Jurkat, Clone E6-1 (cell line): ENCODE results near the gene HPN.

Experiments
- DNase-seq: peaks from one replicate; pipeline ENCODE4 v3.0.0-alpha.2; 2011; ENCODE audit warnings: low read depth, low spot score
- H3K4me3 ChIP-seq: 2 replicates; pipeline ENCODE4 v1.5.1; 2011; ENCODE audit warnings: mild to moderate bottlenecking, low read length, control low read depth, moderate library complexity

The HPN gene

DNA sequence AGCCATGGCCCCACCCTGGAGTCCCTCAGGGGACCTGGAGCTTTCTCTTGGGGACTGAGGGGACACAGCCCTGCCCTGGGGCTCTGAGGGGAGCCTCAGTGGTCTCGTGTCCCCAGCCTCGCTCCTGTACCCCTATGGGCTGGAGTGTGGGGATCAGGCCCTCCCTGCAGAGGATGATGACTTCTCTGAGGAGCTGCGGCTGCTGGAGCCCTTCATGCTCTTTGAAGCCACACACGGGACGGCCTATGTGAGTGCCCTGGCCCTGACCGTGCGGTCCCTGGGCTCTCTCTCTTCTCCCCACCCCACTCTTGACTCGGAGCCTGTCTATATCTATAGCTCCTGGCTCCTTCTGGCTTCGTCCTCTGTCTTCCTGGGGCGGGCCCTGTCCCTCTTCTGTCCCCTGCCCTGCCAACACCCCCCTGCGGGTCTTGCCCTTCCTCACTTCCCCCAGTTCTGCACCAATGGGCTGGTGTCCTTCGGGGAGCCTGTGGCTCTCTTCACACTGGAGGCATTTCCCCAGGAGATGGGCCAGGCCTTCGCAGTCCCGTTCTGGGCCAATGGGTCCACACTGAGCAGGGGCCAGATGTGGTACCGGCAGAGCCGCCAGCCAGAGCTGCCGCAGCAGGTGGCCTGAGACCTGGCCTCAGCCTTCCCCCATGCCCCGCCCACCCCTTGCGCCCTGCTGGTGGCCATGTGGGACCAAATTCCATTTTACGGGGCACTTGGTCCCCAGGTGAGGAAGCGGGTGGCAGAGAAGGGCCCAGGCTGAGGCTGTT, 33.1 kb downstream of the HPN start:
- no peak for DNase-seq
- no peak overlapping the region for H3K4me3 ChIP-seq

DNA sequence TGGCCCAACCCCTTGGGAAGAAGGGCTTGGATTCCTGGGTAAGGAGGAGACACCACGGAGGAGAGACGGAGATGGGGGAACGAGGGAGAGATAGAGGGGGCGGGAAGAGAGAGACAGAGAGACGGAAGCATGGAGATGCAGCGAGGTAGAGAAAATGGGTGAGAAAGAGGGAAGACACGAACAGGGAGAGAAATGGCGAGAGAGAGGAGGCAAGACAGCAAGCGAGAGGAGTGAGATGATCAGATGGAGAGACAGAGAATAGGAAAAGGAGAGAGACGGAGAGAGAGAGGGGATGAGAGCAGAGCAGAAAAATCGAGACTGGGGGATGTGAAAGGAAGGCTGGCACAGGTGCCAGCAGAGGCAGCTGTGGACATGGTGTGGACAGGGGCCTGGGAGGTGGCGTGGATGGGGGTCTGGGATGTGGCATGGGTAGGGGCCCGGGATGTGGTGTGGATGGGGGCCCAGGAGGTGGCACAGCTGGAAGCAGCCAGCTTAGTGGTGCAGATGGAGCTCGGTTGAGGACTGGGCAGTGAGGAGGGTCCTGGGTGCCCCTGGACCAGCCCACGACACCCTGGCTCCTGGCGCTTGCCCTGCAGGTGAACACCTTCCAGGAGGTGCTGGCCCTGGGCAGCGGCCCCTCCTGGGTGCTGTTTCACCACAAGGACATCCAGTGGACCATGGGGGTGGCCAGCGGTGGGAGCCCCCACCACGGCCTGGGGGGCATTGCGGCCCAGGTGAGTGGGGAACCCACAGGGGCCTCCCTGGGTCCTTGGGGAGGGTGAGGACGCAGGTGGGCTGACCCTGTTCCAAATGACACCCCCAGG, 33.9 kb downstream of the HPN start:
- no peak for DNase-seq
- no peak overlapping the region for H3K4me3 ChIP-seq

DNA sequence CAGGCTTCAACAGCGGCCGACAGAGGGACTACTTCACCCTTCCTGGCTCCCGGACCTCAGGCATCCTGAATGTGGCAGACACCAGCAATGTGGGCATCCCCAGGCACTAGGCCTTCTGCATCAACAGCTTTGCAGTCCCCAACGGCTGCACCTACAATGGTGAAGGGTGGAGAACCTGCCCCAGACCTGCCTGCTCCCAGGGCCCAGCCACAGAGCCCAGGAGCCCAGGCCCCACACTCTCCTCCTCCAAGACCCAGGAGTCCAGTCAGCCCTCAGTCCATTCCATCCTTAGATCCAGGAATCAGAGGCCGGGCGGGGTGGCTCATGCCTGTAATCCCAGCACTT, 34.5 kb downstream of the HPN start:
- H3K4me3 ChIP-seq: no peak overlapping the region
- DNase-seq: no peak

DNA sequence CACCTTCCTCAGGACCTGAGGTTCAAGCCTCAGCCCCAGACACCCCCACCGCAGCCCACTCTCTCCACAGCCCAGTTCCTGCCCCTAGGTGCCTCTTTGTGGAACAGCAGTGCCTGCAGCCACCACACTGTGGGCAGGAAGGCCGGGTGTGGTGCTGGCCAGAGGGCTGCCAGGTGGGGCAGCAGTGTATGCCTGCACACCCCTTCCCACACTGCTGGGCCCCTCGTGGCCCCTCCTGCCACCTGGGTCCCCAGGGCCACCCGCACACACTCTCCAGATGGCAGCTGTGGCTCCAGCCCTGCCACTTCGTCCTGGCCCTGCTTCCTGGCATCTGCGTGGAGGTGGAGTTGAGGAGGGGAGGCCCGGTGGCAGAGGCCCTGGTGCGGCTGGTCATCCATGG, 35.1 kb downstream of the HPN start:
- DNase-seq: no peak
- no peak overlapping the region for H3K4me3 ChIP-seq

DNA sequence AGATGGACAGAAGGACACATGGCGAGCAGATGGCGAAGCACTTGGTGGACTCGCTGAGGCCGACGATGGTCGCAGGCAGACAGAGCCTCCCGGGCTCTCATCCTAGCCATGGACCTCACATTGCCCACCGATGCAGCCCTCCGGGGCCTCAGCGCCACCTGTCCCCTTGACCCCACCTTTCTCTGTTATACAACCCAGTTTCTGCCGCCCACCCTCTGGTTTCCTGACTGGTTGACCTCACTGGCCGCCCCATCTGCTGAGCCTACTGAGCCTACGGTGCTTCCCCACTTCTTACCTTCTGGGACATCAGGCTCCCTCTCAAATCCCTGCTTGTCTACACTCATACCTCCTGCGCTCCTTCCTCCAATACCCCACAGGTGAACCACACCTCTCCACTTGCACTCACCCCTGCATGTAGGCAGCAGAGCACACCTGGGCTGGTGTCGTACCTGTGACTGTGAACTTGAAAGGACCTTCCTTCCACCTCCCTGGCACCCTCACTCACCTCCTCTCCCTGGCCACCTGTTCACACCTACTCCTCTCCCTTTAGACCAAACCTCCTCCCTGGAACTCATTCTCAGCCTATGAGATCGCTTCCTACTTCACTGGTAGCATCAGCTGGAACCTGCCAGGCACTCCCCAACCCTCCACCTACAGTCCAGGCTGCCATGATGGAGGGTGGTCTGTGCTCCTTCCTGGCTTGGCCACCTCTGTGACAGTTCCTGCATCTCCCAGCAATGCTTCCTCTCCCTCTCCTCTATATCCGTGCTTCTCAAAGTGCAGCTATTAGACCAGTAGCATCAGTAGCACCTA, 36.1 kb downstream of the HPN start:
- DNase-seq: no peak

DNA sequence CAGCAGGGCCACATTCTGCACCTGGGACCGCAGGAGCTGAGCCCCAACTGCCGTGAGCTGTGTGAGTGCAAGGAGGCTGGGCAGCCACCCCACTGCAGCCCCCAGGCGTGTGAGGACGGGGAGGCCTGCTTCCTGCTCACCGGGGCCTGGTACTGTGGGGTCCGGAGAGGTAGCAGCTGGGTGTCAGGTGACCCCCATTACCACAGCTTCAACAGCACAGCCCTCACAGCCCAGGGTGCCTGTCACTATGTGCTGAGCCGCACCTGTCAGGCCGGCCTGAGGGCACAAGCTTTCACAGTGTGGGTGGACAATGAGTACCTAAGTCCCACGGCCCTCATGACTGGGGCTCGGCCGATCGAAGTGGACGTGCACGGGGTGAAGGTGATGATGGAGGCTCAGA, 38.3 kb downstream of the HPN start:
- no peak for DNase-seq
- no peak overlapping the region for H3K4me3 ChIP-seq

More for the DNA sequence above, 36.1 kb downstream of the HPN start:
- H3K4me3 ChIP-seq: no peak overlapping the region

DNA sequence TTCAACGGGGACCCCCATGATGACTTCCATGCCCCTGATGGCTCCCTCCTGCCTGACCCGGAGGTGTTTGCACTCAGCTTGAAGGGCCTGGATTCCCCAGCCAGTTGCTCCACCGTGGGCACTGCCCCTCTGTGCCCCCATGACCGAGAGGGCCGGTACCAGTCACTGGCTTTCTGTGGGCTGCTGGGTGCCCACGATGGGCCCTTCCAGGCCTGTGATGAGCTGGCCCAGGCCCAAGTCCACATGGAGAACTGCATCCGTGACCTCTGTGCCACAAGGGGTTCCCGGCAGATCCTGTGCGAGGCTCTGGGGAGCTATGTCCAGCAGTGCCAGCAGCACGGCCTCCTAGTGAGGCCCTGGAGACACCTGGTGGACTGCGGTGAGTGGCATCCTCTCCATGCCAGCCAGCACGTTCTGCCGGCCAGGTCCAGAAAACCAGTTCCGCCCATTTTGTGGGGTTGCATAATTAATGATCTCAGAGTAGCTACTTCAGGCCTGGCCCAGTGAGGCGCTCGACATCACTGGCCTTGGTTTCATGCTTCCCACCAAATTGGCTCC, 39.2 kb downstream of the HPN start:
- no peak overlapping the region for H3K4me3 ChIP-seq
- DNase-seq: no peak

DNA sequence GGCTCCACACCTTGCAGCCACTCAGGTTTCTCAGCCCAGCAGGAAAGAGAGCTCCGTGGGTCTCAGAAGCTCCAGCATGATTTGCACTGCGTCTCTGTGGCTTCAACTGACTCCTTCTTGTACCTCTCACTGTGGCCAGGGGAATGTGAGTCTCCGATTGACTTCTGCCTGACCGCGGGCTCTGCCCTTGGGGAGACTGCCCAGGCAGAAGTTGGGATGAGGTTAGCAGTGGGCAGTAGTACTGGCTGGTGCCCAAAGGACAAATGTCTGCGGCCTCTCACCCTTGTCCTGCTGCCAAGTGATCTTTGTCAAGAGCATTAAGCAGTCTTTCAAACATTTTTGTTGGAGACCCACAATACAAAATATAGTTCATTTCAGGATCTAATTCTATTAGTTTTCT, 39.7 kb downstream of the HPN start:
- H3K4me3 ChIP-seq: no peak overlapping the region
- DNase-seq: no peak

DNA sequence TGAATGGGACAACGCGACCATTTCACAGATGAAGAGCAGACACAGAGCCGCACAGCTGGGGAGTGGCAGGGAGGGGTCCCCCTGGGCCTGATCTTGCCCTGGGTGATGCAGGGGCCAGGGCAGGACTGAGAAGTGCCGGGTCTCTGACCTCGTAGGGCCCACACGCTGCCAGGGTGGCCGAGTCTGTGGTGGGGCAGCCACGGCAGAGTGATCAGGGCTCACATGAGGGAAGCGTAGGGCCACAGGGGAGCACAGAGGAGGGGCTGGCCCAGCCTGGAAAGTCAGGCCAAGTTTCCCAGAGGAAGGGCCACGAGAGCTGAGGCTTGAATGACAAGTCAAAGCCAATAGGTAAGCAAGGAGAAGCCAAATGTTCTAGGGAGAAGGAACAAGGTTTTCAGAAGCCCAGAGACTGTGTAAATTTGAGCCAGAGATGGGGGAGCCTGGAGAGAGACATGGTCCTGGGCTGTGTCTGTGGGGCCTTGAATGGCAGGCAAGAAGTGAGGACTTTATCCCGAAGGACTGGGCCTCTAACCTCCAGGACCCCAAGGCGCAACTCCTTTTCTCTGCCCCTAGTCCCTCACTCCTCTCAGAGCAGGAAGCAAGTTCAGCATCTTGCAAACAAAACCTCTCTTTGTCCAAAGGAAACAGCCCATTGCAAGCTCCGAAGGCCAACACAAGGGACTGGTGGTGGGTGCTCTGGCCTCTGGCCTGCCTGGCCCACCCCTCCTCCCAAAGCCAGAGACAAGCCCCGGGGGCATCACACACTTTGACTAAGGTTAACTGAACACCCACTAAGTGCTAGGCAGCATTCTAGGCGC, 42.4 kb downstream of the HPN start:
- H3K4me3 ChIP-seq: no peak overlapping the region
- DNase-seq: no peak

DNA sequence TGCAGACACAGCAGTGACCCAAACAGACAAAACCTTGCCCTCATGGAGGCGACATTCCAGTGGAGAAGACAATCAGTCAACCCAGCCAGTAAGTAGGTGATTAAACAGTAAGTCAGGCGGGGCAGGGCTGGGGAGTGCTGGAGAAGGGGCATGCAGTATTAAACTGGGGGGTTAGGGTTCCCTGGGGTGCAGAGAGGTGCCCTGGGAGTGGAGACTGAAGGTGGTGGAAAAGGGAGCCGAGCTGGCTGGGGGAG, 42.9 kb downstream of the HPN start:
- no peak for DNase-seq
- no peak overlapping the region for H3K4me3 ChIP-seq

DNA sequence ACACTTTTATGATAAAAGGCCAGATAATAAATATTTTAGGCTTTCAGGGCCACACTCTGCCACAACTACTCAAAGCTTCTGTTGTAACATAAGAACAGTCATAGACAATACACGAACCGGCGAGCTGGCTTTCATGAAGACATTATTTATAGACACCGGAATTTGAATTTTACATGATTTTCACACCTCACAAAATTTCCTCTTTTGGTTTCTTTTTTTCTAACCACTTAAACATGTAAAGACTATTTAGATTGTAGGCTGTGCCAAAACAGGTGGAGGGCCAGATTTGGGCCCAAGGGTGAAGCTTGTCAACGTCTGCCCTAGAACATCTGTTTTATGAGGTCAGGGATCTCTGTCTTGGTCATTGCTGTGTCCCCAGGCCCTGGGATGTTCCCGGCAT, 44.4 kb downstream of the HPN start:
- no peak overlapping the region for H3K4me3 ChIP-seq
- DNase-seq: no peak

DNA sequence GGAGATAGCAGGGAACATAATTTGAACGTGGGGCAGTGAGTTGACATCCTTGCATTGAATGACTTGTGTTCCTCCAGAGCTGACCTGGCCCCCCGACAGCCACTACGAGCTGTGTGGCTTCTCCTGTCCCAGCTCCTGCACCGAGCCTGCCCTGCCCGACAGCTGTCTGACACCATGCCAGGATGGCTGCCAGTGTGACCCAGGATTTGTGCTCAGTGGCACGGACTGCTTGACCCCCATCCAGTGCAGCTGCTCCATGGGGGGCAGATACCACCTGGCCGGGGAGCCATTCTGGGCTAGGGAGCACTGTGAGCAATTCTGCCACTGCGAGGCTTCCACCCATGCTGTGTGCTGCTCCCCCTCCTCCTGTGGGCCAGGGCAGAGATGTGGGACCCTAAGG, 44.9 kb downstream of the HPN start:
- no peak overlapping the region for H3K4me3 ChIP-seq
- DNase-seq: no peak

DNA sequence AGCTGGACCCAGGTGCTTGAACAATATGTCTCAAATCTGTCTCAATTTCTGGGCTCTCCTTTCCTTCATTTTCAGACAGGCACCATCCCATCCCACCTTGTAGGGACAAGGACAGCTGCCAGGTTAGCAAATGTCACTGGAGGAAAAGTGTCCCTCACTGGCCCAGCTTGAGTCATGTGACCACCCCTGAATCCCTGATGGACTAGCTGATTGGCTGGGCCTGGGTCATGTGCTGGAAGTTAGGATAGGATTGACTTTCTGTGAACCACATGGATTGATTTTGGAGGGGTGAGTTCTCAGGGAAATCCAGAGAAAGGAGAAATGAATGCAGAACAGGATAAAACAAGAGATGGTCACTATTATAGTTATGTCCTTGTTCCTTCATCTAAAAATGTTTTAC, 45.9 kb downstream of the HPN start:
- no peak overlapping the region for H3K4me3 ChIP-seq
- no peak for DNase-seq

DNA sequence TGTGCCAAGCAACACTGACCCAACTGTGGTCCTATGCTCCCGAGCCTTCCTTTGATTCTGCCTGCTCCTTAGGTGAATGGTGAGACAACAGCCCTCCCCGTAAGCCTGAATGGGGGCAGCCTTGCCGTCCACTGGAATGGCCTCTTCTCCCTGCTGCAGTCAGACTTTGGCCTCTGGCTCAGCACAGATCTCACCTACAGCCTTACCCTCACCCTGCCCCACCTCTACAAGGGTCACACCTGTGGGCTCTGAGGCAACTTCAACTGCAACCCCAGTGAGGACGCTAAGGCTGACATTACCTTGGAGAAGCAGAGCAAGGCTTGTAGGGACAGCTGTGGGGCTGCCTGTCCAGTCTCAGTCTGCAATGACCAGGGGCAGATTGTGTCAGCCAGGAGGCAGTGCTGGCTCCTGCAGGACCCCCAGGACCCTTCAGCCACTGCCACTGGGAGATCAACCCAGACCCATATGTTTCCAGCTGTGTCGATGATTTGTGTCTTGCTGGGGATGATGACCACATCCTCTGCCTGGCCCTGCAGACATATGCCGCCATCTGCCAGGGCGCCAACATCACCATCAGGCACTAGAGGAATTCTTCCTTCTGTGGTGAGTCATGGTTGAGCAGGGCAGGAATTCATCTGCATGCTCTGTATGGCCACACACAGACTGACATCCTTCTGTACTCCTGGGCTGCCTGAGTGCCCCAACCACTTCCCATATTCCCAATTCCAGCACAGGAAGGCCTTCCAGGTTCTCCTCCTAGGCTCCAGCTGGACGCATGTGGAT, 46.8 kb downstream of the HPN start:
- no peak for DNase-seq
- H3K4me3 ChIP-seq: no peak overlapping the region

DNA sequence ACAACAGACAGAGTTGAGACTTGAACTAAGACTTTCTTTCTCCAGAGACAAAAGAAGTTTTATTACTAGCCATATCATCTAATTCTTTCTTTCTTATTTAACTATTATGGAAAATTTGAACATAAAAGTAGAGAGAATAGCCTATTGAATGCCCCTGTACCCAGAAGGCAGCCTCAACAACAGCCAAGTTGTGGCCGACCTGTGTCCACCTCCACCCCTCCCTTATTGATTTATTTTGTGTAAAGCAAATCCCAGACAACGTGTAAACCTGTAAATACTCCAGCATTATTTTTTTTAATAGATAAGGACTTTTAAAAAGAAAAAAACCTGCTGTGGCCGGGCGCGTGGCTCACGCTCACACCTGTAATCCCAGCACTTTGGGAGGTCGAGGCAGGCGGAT, 48.0 kb downstream of the HPN start:
- no peak for DNase-seq

DNA sequence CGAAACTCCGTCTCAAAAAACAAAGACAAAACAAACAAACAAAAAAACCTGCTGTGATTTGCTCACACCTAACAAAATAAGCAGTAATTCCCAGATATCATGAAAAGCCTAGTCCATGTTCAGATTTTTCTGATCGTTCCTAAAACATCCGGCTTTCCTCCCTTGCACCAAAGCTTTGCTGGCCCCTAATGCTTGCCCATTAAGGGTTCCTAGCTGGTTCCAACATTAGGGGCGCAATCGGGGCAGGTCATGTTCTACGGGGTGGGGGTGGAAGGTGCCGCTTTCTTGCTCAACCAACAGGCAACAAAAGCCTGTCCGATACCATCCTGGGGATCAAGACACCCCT, 48.6 kb downstream of the HPN start:
- H3K4me3 ChIP-seq: no peak overlapping the region
- DNase-seq: no peak

More for the DNA sequence above, 48.0 kb downstream of the HPN start:
- no peak overlapping the region for H3K4me3 ChIP-seq

DNA sequence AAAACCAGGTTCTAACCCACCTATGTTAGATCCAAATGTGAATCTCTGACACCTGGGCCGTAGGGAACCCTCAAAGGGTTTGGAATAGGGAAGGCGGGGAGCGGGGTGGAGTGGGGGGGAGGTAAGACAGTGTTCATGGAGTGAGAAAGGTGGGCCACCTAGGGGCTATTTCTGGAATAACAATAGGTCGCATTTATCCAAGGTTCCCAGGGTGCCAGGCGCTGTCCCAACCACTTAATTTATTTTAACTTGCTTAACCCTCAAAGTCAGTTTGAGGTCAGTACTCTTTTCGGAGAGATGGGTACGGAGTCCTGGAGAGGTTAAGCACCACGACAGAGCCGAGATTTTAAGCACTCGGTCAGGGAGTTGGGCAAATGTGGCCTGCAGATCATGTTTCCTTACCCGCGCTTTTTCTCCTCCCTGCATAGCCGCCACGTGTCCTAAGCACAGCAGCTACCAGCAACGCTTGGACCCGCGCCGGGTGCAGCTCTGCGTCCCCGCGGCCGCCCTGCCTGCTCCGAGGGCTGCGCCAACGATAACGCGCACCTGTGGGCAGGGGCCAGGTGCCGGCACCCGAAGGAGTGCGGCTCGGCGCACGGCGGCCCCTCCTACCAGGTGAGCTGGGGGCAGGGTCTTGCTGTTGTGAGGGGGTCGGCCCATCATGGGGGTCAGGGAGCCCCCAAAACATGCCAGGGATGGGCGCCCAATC, 49.1 kb downstream of the HPN start:
- H3K4me3 ChIP-seq: no peak overlapping the region
- peak; percentile 28 for DNase-seq

DNA sequence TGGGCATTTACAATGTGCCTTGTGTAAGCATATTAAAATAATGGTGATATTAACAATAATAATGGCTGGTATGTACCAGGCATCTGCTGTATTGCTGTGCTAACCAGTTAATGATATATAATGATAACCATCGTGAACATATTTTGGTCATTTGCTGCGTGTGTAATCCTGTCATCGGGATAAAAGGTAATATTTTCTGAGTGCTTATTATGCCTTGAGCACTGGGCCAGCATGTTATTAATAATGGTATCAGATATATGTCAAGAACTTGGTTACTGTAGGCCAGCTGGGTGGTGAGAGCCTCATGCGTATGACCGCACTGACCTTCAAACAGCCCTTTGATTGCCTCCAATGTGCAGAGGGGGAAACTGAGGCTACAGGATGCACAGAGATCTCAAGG, 51.9 kb downstream of the HPN start:
- no peak for DNase-seq
- no peak overlapping the region for H3K4me3 ChIP-seq
